ENCODE data around the gene TMEM11.

The TMEM11 gene

GRCh38 chr17:21177854-21178600, 35.9 kb downstream of the TMEM11 start:
- DNase-seq (ENCODE audit: low spot score) = no peak
- TF ChIP-seq CTCF (IDR thresholded peaks at IDR 0.05; ENCODE audit: extremely low read depth, missing control alignments) = no peak

GRCh38 chr17:21177401-21177800, 36.6 kb downstream of the TMEM11 start:
- no peak for TF ChIP-seq CTCF (IDR thresholded peaks at IDR 0.05; ENCODE audit: extremely low read depth, missing control alignments)
- no peak for DNase-seq (ENCODE audit: low spot score)

- no peak for DNase-seq (ENCODE audit: low spot score)
- TF ChIP-seq CTCF (IDR thresholded peaks at IDR 0.05; ENCODE audit: extremely low read depth, missing control alignments) = no peak
Observed at GRCh38 chr17:21176773-21177395, 37.1 kb downstream of the TMEM11 start.

- no peak for TF ChIP-seq CTCF (IDR thresholded peaks at IDR 0.05; ENCODE audit: extremely low read depth, missing control alignments)
- no peak for DNase-seq (ENCODE audit: low spot score)
Observed at GRCh38 chr17:21174713-21175112, 39.2 kb downstream of the TMEM11 start.

- TF ChIP-seq CTCF (IDR thresholded peaks at IDR 0.05; ENCODE audit: extremely low read depth, missing control alignments) = no peak
- no peak for DNase-seq (ENCODE audit: low spot score)
Observed at GRCh38 chr17:21174186-21174585, 39.8 kb downstream of the TMEM11 start.

GRCh38 chr17:21173543-21173942, 40.4 kb downstream of the TMEM11 start:
- DNase-seq (ENCODE audit: low spot score) = no peak
- no peak for TF ChIP-seq CTCF (IDR thresholded peaks at IDR 0.05; ENCODE audit: extremely low read depth, missing control alignments)

GRCh38 chr17:21172846-21173245, 41.1 kb downstream of the TMEM11 start:
- no peak for DNase-seq (ENCODE audit: low spot score)
- no peak for TF ChIP-seq CTCF (IDR thresholded peaks at IDR 0.05; ENCODE audit: extremely low read depth, missing control alignments)
